GM19395 (cell line): Measurements from ENCODE around the gene GON4L.
A peak's percentile ranks its signal among the peaks of the same experiment; 100 is the strongest.
"Not testable (repeated sequence)": the region's sequence is repeated elsewhere in the genome, so short reads cannot be mapped to it uniquely, and the experiment has no call there.

Source experiments
- ATAC-seq: cut with Tn5 transposase; IDR thresholded peaks from one replicate; pipeline ENCODE4 v1.9.1; 2021; ENCODE audit warnings: mild to moderate bottlenecking, moderate library complexity; ENCODE audit not compliant: unreplicated experiment

GON4L gene, protein sequence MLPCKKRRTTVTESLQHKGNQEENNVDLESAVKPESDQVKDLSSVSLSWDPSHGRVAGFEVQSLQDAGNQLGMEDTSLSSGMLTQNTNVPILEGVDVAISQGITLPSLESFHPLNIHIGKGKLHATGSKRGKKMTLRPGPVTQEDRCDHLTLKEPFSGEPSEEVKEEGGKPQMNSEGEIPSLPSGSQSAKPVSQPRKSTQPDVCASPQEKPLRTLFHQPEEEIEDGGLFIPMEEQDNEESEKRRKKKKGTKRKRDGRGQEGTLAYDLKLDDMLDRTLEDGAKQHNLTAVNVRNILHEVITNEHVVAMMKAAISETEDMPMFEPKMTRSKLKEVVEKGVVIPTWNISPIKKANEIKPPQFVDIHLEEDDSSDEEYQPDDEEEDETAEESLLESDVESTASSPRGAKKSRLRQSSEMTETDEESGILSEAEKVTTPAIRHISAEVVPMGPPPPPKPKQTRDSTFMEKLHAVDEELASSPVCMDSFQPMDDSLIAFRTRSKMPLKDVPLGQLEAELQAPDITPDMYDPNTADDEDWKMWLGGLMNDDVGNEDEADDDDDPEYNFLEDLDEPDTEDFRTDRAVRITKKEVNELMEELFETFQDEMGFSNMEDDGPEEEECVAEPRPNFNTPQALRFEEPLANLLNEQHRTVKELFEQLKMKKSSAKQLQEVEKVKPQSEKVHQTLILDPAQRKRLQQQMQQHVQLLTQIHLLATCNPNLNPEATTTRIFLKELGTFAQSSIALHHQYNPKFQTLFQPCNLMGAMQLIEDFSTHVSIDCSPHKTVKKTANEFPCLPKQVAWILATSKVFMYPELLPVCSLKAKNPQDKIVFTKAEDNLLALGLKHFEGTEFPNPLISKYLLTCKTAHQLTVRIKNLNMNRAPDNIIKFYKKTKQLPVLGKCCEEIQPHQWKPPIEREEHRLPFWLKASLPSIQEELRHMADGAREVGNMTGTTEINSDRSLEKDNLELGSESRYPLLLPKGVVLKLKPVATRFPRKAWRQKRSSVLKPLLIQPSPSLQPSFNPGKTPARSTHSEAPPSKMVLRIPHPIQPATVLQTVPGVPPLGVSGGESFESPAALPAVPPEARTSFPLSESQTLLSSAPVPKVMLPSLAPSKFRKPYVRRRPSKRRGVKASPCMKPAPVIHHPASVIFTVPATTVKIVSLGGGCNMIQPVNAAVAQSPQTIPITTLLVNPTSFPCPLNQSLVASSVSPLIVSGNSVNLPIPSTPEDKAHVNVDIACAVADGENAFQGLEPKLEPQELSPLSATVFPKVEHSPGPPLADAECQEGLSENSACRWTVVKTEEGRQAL (N-terminal part only)

GRCh38 chr1:155856975-155857930, at the start of gene GON4L:
Gene GON4L (minus strand): TSS chr1:155857214. CDS start chr1:155853780, 3,434 bp downstream.
- peak; percentile 45 for ATAC-seq

DNA sequence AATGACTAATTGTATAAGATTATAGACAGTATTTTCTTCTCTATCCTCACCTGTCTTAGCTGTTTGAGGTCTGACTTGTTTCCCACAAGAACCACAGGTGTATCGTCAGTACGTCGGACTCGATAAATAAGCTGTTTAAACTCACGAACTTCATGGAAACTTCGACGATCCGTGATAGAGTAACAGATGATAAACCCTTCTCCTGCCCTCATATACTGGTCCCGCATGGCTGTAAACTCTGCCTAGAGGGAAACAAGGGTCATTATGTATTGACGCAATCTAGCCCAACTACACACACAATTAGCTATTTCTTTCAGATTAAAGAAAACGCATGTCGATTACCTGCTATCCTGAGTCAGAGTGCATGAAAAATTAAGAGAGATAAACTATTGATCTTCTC, 47.2 kb upstream of the GON4L start:
- ATAC-seq, result no peak

GRCh38 chr1:155900161-155900560, 43.1 kb upstream of the GON4L start:
- no peak for ATAC-seq

GRCh38 chr1:155899683-155900082, 42.7 kb upstream of the GON4L start:
- ATAC-seq, result no peak

DNA sequence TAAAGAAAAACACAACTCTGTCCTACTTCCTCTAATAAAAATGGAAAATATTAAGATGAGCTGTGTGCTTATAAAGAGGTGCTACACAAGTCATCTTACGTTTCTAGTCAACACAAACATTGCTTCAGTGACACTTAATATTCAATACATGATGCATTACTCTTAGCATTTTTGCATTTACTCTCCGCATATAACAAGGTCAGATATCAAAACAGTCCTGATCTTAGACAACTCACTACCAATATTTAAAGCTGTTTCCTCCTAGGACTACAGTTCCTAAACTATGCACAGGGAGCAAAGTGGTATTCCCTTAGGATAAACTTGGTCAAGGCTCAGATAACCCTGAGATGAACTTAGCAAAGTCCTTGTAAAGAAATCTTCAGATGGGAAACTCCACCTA, 41.9 kb upstream of the GON4L start:
- no peak for ATAC-seq

- ATAC-seq, result no peak
These were observed 40.7 kb upstream of the GON4L start for GRCh38 chr1:155897746-155898145.

- not testable (repeated sequence) for ATAC-seq
These were observed 39.5 kb upstream of the GON4L start for GRCh38 chr1:155896476-155896875.

DNA sequence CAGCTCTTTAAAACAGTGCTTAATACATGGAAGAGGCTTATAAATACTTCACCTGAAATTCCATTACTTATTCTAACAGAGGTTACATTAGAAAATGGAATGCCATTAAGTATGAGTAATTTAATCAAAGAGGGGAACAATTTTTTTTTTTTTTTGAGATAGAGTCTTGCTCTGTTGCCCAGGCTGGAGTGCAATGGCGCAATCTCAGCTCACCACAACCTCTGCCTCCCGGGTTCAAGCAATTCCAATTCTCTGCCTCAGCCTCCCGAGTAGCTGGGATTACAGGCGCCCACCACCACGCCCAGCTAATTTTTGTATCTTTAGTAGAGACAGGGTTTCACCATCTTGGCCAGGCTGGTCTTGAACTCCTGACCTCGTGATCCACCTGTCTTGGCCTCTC, 38.6 kb upstream of the GON4L start:
- not testable (repeated sequence) for ATAC-seq

DNA sequence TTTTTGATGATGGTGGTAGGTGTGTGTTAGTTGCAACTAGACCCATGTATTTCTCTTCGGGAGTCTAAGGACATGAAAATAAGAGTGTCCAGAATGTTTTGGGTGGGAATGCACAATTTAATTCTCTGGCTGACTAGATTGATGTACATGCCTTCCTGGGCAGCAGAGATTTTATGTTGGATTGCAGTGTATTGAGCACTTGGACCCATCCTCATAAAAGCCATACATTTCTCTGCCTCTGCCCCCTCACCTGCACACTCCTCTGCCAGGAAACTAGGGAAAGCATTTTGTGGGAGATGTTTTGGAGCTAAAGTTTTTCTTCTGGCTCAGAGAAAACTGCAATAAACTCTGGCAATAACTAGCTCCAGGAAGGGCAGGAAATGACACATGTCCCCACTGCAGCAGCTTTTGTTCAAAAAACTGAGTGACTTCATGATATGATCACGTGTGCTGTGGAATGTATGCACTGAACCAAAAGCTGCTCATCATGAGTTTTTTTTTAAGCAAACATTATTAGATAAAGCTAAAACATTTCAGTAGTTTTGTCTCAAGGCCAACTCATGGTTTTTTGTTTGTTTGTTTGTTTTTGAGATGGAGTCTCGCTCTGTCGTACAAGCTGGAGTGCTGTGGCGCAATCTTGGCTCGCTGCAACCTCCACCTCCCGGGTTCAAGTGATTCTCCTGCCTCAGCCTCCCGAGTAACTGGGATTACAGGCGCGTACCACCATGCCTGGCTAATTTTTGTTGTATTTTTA, 36.6 kb upstream of the GON4L start:
- no peak for ATAC-seq

- ATAC-seq, result no peak
These were observed 35.8 kb upstream of the GON4L start for GRCh38 chr1:155892796-155893195.

GRCh38 chr1:155890251-155890650, 33.2 kb upstream of the GON4L start:
- ATAC-seq, result no peak

DNA sequence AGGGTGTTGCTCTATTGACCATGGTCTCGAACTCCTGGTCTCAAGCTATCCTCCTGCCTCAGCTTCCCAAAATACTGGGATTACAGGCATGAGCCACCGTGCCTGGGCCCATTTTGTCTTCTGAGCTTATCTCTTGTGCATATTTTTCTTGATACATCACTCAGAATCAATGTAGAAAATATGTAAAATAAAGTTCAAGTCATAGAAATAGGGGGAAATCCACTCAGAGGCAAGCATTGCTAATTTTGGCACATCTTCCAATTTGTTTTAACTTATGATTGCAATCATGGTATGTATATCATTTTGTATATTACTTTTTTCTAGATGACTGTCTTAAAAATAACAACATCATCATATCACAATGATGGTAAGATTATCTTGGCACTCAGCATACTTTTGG, 32.6 kb upstream of the GON4L start:
- ATAC-seq, result no peak

DNA sequence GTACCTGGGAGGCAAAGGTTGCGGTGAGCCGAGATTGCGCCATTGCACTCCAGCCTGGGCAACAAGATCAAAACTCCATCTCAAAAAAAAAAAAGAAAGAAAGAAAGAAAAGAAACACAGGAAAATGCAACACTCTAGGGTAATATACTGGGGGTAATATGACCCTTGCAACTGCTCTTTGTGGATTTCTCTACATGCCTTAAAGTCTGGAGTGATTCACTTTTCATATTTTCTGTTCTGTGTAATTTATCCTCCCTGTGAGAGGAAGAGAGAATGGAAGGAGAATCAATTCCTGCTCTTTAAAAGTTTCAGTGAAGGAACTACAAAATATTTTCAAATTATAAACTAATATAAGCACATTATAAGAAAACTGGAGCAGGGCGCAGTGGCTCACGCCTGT, 31.5 kb upstream of the GON4L start:
- no peak for ATAC-seq

GRCh38 chr1:155884982-155885381, 28.0 kb upstream of the GON4L start:
- ATAC-seq, result no peak

DNA sequence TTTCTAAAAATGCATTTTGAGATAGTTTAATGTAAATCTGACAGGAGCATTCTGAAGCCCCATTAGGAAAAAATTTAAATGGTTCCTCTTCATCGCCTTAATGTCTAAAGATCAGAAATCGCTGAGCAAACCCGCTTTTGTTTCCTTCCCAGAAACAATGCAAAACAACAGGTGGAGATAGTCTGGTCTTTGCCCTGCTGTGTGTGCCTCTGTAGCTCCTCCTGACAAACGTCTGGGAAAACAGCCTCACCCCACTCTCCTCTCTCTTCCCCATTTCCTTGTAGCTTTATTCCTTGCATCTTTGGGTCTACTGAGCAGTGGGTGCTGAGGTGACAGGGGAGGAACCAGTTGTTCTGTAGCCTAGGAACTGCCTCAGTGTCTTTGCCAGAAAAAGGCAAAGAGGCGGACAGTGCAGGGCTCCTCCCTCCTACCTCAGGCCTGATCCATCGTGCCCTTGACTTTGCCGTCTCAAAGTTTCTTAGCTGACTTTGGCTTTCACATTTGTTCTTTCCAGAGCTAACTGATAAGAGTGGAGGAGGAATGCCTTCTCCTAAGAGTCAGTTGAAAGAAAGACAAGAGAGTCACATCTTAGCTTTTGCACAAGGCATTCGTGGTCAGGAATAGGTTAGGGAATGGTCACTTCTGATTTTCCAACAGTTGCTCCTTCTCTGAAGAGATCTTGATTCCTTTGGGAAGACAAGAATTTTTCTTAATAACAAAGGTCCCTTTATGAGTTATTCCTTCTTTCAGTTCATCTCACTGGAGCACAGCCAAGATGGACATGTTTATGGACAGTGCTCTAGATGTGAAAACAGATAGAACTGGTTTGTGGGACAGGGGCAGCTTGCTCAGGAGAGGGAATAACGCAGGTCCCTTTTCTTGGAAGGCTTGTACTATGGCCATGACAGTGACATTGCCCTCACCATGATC, 27.3 kb upstream of the GON4L start:
- ATAC-seq, result no peak

GRCh38 chr1:155882766-155883165, 25.8 kb upstream of the GON4L start:
- ATAC-seq, result no peak

DNA sequence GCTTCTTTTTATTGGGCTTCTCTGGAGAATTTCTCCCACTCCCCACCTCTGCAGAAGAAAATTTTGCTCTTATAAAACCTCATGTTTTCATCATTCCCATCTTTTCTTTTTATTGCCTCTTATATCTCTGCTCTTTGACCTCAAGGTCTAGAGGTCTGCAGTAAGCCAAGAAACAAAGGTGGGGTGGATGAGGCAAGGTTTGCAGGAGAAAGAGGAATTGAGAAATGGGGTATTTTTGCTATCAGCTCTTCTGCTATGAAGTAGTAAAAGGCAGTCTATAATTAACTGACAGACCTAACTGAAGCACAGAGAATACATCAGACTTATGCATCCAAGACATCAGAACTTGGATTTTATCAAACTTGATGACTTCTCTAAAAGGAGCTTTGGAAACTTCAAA, 25.2 kb upstream of the GON4L start:
- ATAC-seq, result no peak

- no peak for ATAC-seq
These were observed 23.9 kb upstream of the GON4L start for GRCh38 chr1:155880950-155881349.
